ENCODE results near the gene ECHS1.

Gene ECHS1

GRCh38 chr10:133332936-133333699 lies 40.0 kb downstream of the ECHS1 start:
- H3K27me3 ChIP-seq (ENCODE audit: insufficient read depth, low read length) = no peaks in the 10 kb centered on the region; the same call in 1 of the 2 replicates
- TF ChIP-seq EZH2 (IDR thresholded peaks at IDR 0.05; ENCODE audit: borderline replicate concordance, low read length) = no peak
- no peak for TF ChIP-seq CTCF (IDR thresholded peaks at IDR 0.05; ENCODE audit: low read length)

GRCh38 chr10:133329491-133330202 lies 43.5 kb downstream of the ECHS1 start:
- Histone ChIP-seq H3K9me2 (ENCODE audit: low read depth, low read length) (no peaks in the 10 kb centered on the region), H3F3A (ENCODE audit: insufficient read depth, low read length) (no peaks in the 10 kb centered on the region), H3K9me3 (ENCODE audit: low read length) (no peaks in the 10 kb centered on the region), H3K27me3 (ENCODE audit: insufficient read depth, low read length) (peaks cover 9% of the 10 kb centered on the region), H3K4me3 (ENCODE audit: low read depth, low read length, poor library complexity, severe bottlenecking) (no peak overlapping the region), H3K4me1 (ENCODE audit: insufficient read depth, low read length, severe bottlenecking) (peaks cover 11% of the 10 kb centered on the region), H2AFZ (ENCODE audit: low read length) (no peak overlapping the region), H4K20me1 (ENCODE audit: insufficient read depth, low read length) (no peaks in the 10 kb centered on the region), H3K36me3 (ENCODE audit: insufficient read depth, low read length) (no peaks in the 10 kb centered on the region), H3K27ac (ENCODE audit: low read depth, low read length, poor library complexity, severe bottlenecking) (no peak overlapping the region), H3K9ac (ENCODE audit: low read length) (no peak overlapping the region), H3K79me2 (ENCODE audit: insufficient read depth, low read length) (no peaks in the 10 kb centered on the region), H3K4me2 (ENCODE audit: low read length) (peak overlapping the region; percentile 22; the same call in 1 of the 2 replicates)
- no peak for TF ChIP-seq EZH2 (IDR thresholded peaks at IDR 0.05; ENCODE audit: borderline replicate concordance, low read length)
- peak; percentile 89 for TF ChIP-seq CTCF (IDR thresholded peaks at IDR 0.05; ENCODE audit: low read length)

More at GRCh38 chr10:133332936-133333699, 40.0 kb downstream of the ECHS1 start:
- no peaks in the 10 kb centered on the region for H3K36me3 ChIP-seq (ENCODE audit: insufficient read depth, low read length)
- no peak overlapping the region for H2AFZ ChIP-seq (ENCODE audit: low read length)
- no peak overlapping the region for H3K4me2 ChIP-seq (ENCODE audit: low read length)
- peaks cover 4% of the 10 kb centered on the region for H3K4me1 ChIP-seq (ENCODE audit: insufficient read depth, low read length, severe bottlenecking)
- no peak overlapping the region for H3K27ac ChIP-seq (ENCODE audit: low read depth, low read length, poor library complexity, severe bottlenecking)
- no peaks in the 10 kb centered on the region for H3K79me2 ChIP-seq (ENCODE audit: insufficient read depth, low read length)
- no peak overlapping the region for H3K9ac ChIP-seq (ENCODE audit: low read length)
- H3F3A ChIP-seq (ENCODE audit: insufficient read depth, low read length) = no peaks in the 10 kb centered on the region
- H3K9me3 ChIP-seq (ENCODE audit: low read length) = peaks cover 3% of the 10 kb centered on the region; the same call in 1 of the 2 replicates
- no peak overlapping the region for H3K4me3 ChIP-seq (ENCODE audit: low read depth, low read length, poor library complexity, severe bottlenecking)
- H4K20me1 ChIP-seq (ENCODE audit: insufficient read depth, low read length) = no peaks in the 10 kb centered on the region
- no peaks in the 10 kb centered on the region for H3K9me2 ChIP-seq (ENCODE audit: low read depth, low read length)

- no peaks in the 10 kb centered on the region for H4K20me1 ChIP-seq (ENCODE audit: insufficient read depth, low read length)
- TF ChIP-seq EZH2 (IDR thresholded peaks at IDR 0.05; ENCODE audit: borderline replicate concordance, low read length) (no peak), CTCF (IDR thresholded peaks at IDR 0.05; ENCODE audit: low read length) (no peak)
- H3K4me3 ChIP-seq (ENCODE audit: low read depth, low read length, poor library complexity, severe bottlenecking) = no peak overlapping the region
- no peak overlapping the region for H3K27ac ChIP-seq (ENCODE audit: low read depth, low read length, poor library complexity, severe bottlenecking)
- H3K79me2 ChIP-seq (ENCODE audit: insufficient read depth, low read length) = no peaks in the 10 kb centered on the region
- peaks cover 11% of the 10 kb centered on the region for H3K4me1 ChIP-seq (ENCODE audit: insufficient read depth, low read length, severe bottlenecking)
- H3K4me2 ChIP-seq (ENCODE audit: low read length) = no peak overlapping the region
- H3K9me2 ChIP-seq (ENCODE audit: low read depth, low read length) = no peaks in the 10 kb centered on the region
- H3K9ac ChIP-seq (ENCODE audit: low read length) = no peak overlapping the region
- no peak overlapping the region for H2AFZ ChIP-seq (ENCODE audit: low read length)
- peaks cover 9% of the 10 kb centered on the region for H3K27me3 ChIP-seq (ENCODE audit: insufficient read depth, low read length)
- no peaks in the 10 kb centered on the region for H3F3A ChIP-seq (ENCODE audit: insufficient read depth, low read length)
- no peaks in the 10 kb centered on the region for H3K36me3 ChIP-seq (ENCODE audit: insufficient read depth, low read length)
- H3K9me3 ChIP-seq (ENCODE audit: low read length) = no peaks in the 10 kb centered on the region
These were observed 44.5 kb downstream of the ECHS1 start for GRCh38 chr10:133328358-133329343.
